NCI-H2196 (cell line): Measurements from ENCODE around the gene LRRN4CL.
"Not testable (repeated sequence)": the region's sequence is repeated elsewhere in the genome, so short reads cannot be mapped to it uniquely, and the experiment has no call there.

ENCODE experiments used
- DNase-seq: peaks from one replicate; lab custom pipeline; 2025; ENCODE audit not compliant: unreplicated experiment; lab: John Stamatoyannopoulos, UW

LRRN4CL gene

DNA sequence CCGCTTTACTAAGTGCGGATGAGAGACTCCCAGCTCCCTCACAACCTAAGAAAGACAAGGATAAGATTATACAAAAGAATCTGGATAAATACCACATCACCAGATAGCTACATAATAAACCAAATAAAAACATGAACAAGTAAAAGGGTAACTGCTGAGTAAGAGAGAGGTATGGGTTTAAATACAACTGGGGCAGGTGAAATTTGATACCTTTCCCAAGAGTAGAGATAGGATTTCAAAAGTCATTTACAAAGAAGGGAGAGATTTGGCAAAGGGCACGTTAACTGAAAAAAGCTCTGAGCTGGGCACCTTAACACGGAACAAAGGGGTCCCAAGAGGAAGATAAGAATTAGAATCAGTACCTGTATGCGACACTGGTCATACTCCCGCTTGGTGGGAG, 12.2 kb downstream of the LRRN4CL start:
- no peak for DNase-seq

GRCh38 chr11:62676698-62677097, 12.6 kb downstream of the LRRN4CL start:
- no peak for DNase-seq

- not testable (repeated sequence) for DNase-seq
These were observed 13.9 kb downstream of the LRRN4CL start for GRCh38 chr11:62675415-62675814.

- DNase-seq = no peak
These were observed 16.2 kb downstream of the LRRN4CL start for GRCh38 chr11:62673196-62673525.

DNA sequence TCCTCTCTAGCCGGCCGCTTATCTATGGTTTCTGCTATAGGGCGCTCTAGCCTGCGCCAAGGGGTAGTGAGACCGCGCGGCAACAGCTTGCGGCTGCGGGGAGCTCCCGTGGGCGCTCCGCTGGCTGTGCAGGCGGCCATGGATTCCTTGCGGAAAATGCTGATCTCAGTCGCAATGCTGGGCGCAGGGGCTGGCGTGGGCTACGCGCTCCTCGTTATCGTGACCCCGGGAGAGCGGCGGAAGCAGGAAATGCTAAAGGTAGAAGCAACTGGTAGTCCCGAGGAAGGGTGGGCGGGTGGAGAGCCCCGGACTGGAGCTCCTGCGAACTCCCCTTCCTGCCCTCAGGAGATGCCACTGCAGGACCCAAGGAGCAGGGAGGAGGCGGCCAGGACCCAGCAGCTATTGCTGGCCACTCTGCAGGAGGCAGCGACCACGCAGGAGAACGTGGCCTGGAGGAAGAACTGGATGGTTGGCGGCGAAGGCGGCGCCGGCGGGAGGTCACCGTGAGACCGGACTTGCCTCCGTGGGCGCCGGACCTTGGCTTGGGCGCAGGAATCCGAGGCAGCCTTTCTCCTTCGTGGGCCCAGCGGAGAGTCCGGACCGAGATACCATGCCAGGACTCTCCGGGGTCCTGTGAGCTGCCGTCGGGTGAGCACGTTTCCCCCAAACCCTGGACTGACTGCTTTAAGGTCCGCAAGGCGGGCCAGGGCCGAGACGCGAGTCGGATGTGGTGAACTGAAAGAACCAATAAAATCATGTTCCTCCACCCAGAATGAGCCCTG, 17.5 kb downstream of the LRRN4CL start, which contains the start of the genes LBHD1 and UQCC3:
Gene LBHD1, minus strand, starts transcription at position 660 of the 782 bp plus-strand sequence. CDS start 2,236 bp downstream, outside the sequence.
Gene UQCC3, plus strand, starts transcription at position 66 of the 782 bp plus-strand sequence. Its CDS starts 73 bp downstream, at position 139.
- DNase-seq = peak; percentile 81

- no peak for DNase-seq
These were observed 18.1 kb downstream of the LRRN4CL start for GRCh38 chr11:62671236-62671607.

- DNase-seq = no peak
These were observed 19.7 kb downstream of the LRRN4CL start for GRCh38 chr11:62669420-62670161.

GRCh38 chr11:62667460-62667859, 21.9 kb downstream of the LRRN4CL start:
- DNase-seq = no peak

DNA sequence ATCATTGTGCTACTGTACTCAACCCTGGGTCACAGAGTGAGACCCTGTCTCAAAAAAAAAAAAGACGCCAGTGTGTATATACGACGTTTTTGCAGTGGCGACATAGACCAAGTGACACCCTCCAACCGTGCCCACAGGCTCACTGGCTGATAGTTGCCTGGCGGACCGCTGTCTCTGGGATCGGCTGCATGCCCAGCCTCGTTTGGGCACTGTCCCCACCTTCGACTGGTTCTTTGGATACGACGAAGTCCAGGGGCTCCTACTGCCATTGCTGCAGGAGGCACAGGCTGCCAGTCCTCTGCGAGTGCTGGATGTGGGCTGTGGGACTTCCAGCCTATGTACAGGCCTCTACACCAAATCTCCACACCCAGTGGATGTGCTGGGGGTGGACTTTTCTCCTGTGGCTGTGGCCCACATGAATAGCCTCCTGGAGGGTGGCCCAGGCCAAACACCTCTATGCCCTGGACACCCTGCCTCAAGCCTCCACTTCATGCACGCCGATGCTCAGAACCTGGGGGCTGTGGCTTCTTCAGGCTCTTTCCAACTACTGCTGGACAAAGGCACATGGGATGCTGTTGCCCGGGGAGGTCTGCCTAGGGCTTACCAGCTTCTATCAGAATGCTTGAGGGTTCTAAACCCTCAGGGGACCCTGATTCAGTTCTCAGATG, 22.9 kb downstream of the LRRN4CL start:
- DNase-seq = no peak

DNA sequence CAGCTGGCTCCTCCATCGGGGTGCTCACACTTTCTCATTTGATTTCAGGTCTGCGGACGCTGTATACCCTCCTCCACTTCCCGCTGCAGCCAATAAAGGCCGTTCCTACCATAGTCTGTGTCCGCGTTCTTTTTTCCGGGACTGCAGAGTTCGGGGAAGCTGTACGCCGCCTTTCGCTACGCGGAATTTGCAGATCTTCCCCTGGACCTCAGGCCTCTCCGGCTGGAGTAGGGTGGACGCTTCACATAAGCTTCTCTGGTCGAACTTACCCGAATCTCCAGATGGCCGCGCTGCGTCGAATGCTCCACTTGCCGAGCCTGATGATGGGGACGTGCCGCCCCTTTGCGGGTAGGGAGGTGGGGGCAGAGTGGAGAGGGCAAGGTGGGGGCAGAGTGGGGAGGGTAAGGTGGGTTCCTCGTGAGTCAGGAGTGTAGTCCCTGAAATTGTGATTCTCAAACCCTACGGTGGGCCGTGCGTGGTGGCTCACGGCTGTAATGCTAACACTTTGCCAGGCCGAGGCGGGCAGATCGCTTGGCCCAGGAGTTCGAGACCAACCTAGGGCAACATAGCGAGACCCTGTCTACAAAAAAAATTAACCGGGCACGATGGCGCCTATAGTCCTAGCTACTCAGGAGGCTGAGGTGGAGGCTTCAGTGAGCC, 23.6 kb downstream of the LRRN4CL start:
- no peak for DNase-seq

- peak; percentile 94 for DNase-seq
These were observed 24.2 kb downstream of the LRRN4CL start, which contains the start of the genes C11orf98 and CSKMT for GRCh38 chr11:62665075-62665598. TSS of gene C11orf98 (minus strand) at chr11:62665210. CDS start at chr11:62665169, 41 bp downstream. TSS of gene CSKMT (plus strand) at chr11:62665312. CDS start at chr11:62665880, 568 bp downstream.

- DNase-seq = peak; percentile 65
These were observed 24.8 kb downstream of the LRRN4CL start for GRCh38 chr11:62664405-62665074.

DNA sequence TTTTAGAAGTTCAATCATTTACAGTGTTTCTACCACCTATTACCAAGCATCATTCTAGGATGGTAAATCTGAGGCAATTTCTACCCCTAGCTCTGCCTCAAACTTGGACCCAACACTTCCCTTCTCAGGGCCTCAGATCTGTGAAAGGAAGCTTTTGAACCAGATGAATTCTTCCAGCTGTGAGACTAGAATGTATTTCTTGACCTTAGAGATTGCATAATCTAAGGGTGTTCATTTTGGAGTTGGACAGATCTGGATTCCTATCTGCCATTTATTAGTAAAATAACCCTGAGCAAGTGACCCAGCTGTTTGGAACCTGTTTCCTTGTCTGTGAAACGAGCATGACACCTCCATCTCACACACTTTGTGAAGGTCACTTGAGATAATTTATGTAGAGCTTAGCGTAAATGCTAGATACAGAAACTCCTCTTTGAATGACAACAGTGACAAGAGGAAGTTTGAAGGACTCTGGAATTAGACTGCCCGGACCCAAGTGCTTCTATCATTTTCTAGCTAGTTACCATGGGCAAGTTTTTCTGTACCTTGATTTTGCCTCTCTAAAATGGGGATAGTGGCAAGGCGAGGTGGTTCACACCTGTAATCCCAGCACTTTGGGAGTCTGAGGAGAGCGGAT, 32.4 kb downstream of the LRRN4CL start:
- no peak for DNase-seq

GRCh38 chr11:62654297-62654696, 35.0 kb downstream of the LRRN4CL start:
- no peak for DNase-seq

- no peak for DNase-seq
These were observed 36.9 kb downstream of the LRRN4CL start for GRCh38 chr11:62652161-62653006.

DNA sequence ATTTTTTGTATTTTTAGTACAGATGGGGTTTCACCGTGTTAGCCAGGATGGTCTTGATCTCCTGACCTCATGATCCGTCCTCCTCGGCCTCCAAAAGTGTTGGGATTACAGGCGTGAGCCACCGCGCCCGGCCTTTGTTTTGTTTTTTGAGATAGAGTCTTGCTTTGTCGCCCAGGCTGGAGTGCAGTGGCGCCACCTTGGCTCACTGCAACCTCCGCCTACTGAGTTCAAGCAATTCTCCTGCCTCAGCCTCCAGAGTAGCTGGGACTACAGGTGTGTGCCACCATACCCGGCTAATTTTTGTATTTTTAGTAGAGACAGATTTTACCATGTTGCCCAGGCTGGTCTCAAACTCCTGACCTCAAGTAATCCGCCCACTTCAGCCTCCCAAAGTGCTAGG, 39.0 kb downstream of the LRRN4CL start:
- DNase-seq = not testable (repeated sequence)

DNA sequence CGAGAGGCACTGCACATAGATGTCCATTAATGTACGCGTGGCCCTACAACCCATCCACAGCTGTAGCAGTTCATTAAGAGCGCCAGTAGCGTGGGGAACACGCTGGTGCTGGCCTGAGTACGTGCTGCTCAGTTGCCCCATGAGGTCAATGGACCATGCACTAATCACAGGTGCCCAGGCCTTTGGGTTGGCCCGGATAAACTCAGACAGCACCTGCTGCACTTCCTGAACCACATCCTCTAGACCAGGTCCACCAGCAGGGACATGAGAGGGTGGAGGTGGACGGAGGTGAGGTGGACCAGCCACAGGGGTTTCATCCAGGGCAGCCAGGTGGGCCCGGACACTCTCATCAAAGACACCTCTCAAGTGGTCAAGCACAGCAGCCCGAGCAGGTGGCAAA, 39.8 kb downstream of the LRRN4CL start:
- no peak for DNase-seq

DNA sequence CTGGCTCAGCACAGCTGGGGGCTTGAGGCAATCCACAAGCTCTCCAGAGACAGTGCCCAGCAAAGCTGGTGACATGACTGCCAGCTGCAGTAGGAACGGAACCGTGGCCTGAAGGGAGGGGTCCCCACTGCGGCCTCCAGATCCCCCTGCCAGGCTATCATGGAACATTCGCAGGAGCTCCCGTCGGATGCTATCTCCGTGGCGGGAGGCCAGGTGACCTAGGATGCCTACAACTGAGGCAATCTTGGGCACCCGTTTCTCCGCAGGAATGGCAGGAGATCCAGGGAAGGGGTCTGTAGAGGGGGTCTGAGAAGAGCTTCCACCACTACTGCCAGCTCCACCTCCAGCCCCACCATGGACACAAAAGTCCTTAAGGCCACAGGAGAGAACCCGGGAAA, 40.4 kb downstream of the LRRN4CL start:
- no peak for DNase-seq
